Activated CD4-positive, alpha-beta T cell treated with anti-CD3 and anti-CD28 coated beads for 1 hour (primary cell): Measurements from ENCODE around the gene SIT1.
A peak's percentile ranks its signal among the peaks of the same experiment; 100 is the strongest.

ENCODE experiments used
- DNase-seq: peaks from one replicate; pipeline ENCODE4 v3.0.0-alpha.2; 2020

Gene SIT1

GRCh38 chr9:35603986-35604577, 46.6 kb downstream of the SIT1 start:
- DNase-seq: peak; percentile 99

GRCh38 chr9:35603506-35603985, 47.2 kb downstream of the SIT1 start:
- DNase-seq: no peak

- no peak for DNase-seq
These were observed 50.7 kb downstream of the SIT1 start for GRCh38 chr9:35599763-35600604.
